GM18951 (cell line): ENCODE measurements around the gene CDC14B.

Experiments used
- POLR2A ChIP-seq: IDR thresholded peaks from 4 replicates; pipeline ENCODE4 v1.6.1; 2011; ENCODE audit warnings: mild to moderate bottlenecking; ENCODE audit not compliant: insufficient read length, insufficient read depth; ENCODE audit errors: extremely low read depth
- in situ Hi-C: fragments of 300-500 bp; cut with MboI; formaldehyde crosslinking; loops from one replicate; pipeline ENCODE4 v1.12.0; 2022; ENCODE audit warnings: low sequenced_read_pairs, mixed read lengths, inconsistent platforms; ENCODE audit not compliant: unreplicated experiment

The CDC14B gene

GRCh38 chr9:96522366-96522765 lies 97.3 kb downstream of the CDC14B start:
- in situ Hi-C loops = no loop called here
- no peak for TF ChIP-seq POLR2A

GRCh38 chr9:96519787-96520186 lies 99.9 kb downstream of the CDC14B start:
- in situ Hi-C loops = no loop called here
- TF ChIP-seq POLR2A = no peak

GRCh38 chr9:96519095-96519494 lies 100.5 kb downstream of the CDC14B start:
- TF ChIP-seq POLR2A = no peak
- in situ Hi-C loops = no loop called here

- no peak for TF ChIP-seq POLR2A
- in situ Hi-C loops = no loop called here
These were observed 103.8 kb downstream of the CDC14B start for GRCh38 chr9:96515621-96516470.

- in situ Hi-C loops = no loop called here
- TF ChIP-seq POLR2A = no peak
These were observed 104.9 kb downstream of the CDC14B start for GRCh38 chr9:96514800-96515158.

GRCh38 chr9:96514108-96514799 lies 105.4 kb downstream of the CDC14B start:
- no peak for TF ChIP-seq POLR2A
- in situ Hi-C loops = no loop called here

- TF ChIP-seq POLR2A = no peak
- in situ Hi-C loops = no loop called here
These were observed 106.0 kb downstream of the CDC14B start for GRCh38 chr9:96513622-96514021.

- in situ Hi-C loops = no loop called here
- no peak for TF ChIP-seq POLR2A
These were observed 107.4 kb downstream of the CDC14B start for GRCh38 chr9:96512240-96512639.

GRCh38 chr9:96510258-96510657 lies 109.4 kb downstream of the CDC14B start:
- TF ChIP-seq POLR2A = no peak
- in situ Hi-C loops = no loop called here

GRCh38 chr9:96509848-96510247 lies 109.8 kb downstream of the CDC14B start:
- in situ Hi-C loops = no loop called here
- TF ChIP-seq POLR2A = no peak

GRCh38 chr9:96509026-96509425 lies 110.6 kb downstream of the CDC14B start:
- in situ Hi-C loops = no loop called here
- no peak for TF ChIP-seq POLR2A

GRCh38 chr9:96508227-96508940 lies 111.3 kb downstream of the CDC14B start:
- in situ Hi-C loops = no loop called here
- TF ChIP-seq POLR2A = no peak

- TF ChIP-seq POLR2A = no peak
- in situ Hi-C loops = no loop called here
These were observed 114.2 kb downstream of the CDC14B start for GRCh38 chr9:96505316-96505991.
